ENCODE results near the gene ANKS6. TPM values are rescaled to one million over a fixed set of nuclear protein-coding genes. Genes with fewer than 3 reads are reported as not detected.

Gene ANKS6
- total and polyA plus RNA-seq, 2 of the 8 experiments (the other 6 are each of a cell fraction or from before 2014, with no cell fraction given): 34.1 to 56.3 TPM

DNA sequence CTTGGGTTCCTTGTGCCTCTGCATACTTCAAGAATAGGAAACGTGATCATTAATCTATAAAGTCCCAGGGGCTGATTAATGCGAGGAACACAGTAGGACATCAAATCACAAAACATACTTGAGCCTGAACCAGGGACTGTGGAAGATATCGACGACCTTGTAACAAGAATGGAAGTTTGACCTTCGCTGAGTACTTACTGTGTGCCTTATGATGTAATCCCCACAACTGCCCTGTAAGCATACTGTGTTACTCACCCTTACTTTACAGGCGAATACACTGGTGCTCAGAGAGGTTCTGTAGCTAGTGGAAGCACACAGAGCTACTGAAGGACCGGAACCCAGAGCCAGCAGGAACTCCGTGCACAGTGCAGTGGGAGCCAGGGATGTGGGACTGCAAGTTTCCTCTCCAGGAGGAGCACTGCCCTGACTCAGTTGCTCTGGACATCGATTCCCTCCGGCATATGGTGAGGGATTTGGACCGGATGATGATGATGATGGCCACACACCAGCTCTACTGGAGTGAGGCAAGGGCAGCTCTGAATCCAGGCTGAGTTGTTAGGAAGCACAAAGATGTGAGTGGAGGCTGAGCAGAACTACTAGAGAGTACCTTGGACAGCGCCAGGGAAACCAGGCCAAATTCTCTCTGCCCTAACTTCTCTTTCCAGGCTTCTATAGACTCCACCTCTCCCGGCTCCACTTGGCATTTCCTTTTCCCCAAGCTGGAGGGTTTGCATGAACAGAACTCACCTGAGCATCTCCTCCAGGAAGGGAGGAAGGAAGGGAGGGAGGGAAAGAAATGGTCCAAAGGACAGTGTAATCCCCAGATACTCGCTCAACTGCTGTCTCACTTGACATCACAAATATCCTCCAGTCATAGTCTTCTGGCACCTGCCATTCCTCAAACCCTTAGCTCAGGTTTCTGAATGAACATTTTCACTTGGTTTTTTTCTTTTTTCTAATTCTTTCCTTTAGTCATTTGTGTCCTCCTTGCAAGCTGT lies 86.1 kb downstream of the ANKS6 start:
- Histone ChIP-seq H3K27ac (ENCODE audit: low read depth, low read length) (no peak overlapping the region), H3K9me3 (ENCODE audit: insufficient read depth in 2 of 2, low read depth in 1 of 2, low read length in 1 of 2) (no peaks in the 10 kb centered on the region), H3K23me2 (ENCODE audit: low read depth, low read length) (peaks cover 16% of the 10 kb centered on the region; the same call in 1 of the 2 replicates), H2AFZ (ENCODE audit: low read length) (no peak overlapping the region), H3K79me2 (ENCODE audit: control insufficient read depth in 1 of 2, insufficient read depth in 2 of 2, low read length in 2 of 2) (no peaks in the 10 kb centered on the region), H3K23ac (ENCODE audit: insufficient read length) (no peak overlapping the region), H3K4me2 (ENCODE audit: insufficient read depth in 1 of 2, low read depth in 2 of 2, low read length in 2 of 2) (peak overlapping the region; percentile 38 to 92; a peak in 3 of 4 replicates), H4K5ac (ENCODE audit: insufficient read length, low read depth, low read length) (no peak overlapping the region), H3K79me1 (ENCODE audit: low read depth, low read length) (no peaks in the 10 kb centered on the region), H3K14ac (ENCODE audit: insufficient read length) (no peak overlapping the region), H3K36me3 (ENCODE audit: control insufficient read depth in 2 of 4, insufficient read depth in 4 of 4, low read length in 3 of 4) (peaks cover 0 to 4% (median 0%) of the 10 kb centered on the region in 4 experiments; a peak in 1 of 8 replicates), H2BK12ac (ENCODE audit: low read depth, low read length) (no peak overlapping the region), H3K4me1 (replicated peaks in 1 of 4; ENCODE audit: control insufficient read depth in 3 of 4, insufficient read depth in 4 of 4, low read length in 3 of 4) (peaks cover 0 to 11% (median 5%) of the 10 kb centered on the region in 4 experiments; a peak in 5 of 7 replicates), H2AK5ac (ENCODE audit: low read depth, low read length) (no peak overlapping the region), H2BK120ac (replicated peaks; ENCODE audit: low read depth, low read length) (no peak overlapping the region), H2BK5ac (ENCODE audit: low read depth, low read length) (no peak overlapping the region), H2BK15ac (ENCODE audit: low read length) (no peak overlapping the region), H3K27me3 (replicated peaks in 1 of 4; ENCODE audit: control insufficient read depth in 3 of 4, extremely low read depth in 1 of 4, insufficient read depth in 3 of 4, low read length in 3 of 4) (peaks cover 44 to 67% (median 59%) of the 10 kb centered on the region in 4 experiments), H3K9ac (replicated peaks in 1 of 4; ENCODE audit: extremely low read depth in 1 of 4, low read depth in 3 of 4, low read length in 3 of 4) (no peak overlapping the region), H3K4me3 (ENCODE audit: extremely low read depth in 1 of 4, insufficient read depth in 2 of 4, low read depth in 3 of 4, low read length in 4 of 4) (peak overlapping the region in 1 of 4 experiments; percentile 61; a peak in 3 of 8 replicates), H4K20me1 (replicated peaks in 1 of 2; ENCODE audit: control insufficient read depth in 1 of 2, insufficient read depth in 2 of 2, low read length in 2 of 2) (peaks cover 0 to 8% of the 10 kb centered on the region in 2 experiments), H4K91ac (replicated peaks; ENCODE audit: insufficient read length, low read length) (no peak overlapping the region), H3K18ac (ENCODE audit: extremely low read depth, low read length) (no peak overlapping the region), H3K56ac (replicated peaks; ENCODE audit: insufficient read length, low read depth, low read length) (no peak overlapping the region), H2BK20ac (ENCODE audit: low read length) (no peak overlapping the region), H4K8ac (ENCODE audit: extremely low read depth, insufficient read depth, low read length) (no peak overlapping the region), H3K4ac (replicated peaks; ENCODE audit: insufficient read length, low read depth, low read length) (no peak overlapping the region)
- ChIA-PET CTCF (ENCODE audit: partially characterized antibody) (interaction anchor here (0.6 to 1.2 kb wide), 9 partner anchors 9 to 394 kb away, joined by 3 to 4 read pairs (median 3); no protein-coding TSS in a partner anchor), POLR2A (ENCODE audit: partially characterized antibody) (no interaction called here)
- TF ChIP-seq NRF1 (IDR thresholded peaks at IDR 0.05; ENCODE audit: low read depth, low read length) (no peak), SIN3A (conservative IDR thresholded peaks at IDR 0.05 in 1 of 2, IDR thresholded peaks at IDR 0.05 in 1 of 2; ENCODE audit: low read depth in 1 of 2, low read length in 2 of 2) (0 out of 4 replicates have a peak, but pooled peaks have one; percentile 52 to 56)
- DNase-seq (ENCODE audit: low read depth in 1 of 2, low spot score in 2 of 2) (no peak), FAIRE-seq (peak; percentile 28)
- WGBS, 2 experiments (ENCODE audit: extremely low coverage in 1 of 2, insufficient coverage in 1 of 2, insufficient read length in 1 of 2, insufficient replicate concordance in 2 of 2, low coverage in 1 of 2, low lambda C conversion rate in 2 of 2, missing lambda C conversion rate in 1 of 2): 80% methylated on average over 14 of the region's 14 CpGs; no CpG with 5 or more reads in 1 of the 2 experiments

Data from H1 (cell line).